Measurements from ENCODE around the gene HOTAIR.

HOTAIR gene

DNA sequence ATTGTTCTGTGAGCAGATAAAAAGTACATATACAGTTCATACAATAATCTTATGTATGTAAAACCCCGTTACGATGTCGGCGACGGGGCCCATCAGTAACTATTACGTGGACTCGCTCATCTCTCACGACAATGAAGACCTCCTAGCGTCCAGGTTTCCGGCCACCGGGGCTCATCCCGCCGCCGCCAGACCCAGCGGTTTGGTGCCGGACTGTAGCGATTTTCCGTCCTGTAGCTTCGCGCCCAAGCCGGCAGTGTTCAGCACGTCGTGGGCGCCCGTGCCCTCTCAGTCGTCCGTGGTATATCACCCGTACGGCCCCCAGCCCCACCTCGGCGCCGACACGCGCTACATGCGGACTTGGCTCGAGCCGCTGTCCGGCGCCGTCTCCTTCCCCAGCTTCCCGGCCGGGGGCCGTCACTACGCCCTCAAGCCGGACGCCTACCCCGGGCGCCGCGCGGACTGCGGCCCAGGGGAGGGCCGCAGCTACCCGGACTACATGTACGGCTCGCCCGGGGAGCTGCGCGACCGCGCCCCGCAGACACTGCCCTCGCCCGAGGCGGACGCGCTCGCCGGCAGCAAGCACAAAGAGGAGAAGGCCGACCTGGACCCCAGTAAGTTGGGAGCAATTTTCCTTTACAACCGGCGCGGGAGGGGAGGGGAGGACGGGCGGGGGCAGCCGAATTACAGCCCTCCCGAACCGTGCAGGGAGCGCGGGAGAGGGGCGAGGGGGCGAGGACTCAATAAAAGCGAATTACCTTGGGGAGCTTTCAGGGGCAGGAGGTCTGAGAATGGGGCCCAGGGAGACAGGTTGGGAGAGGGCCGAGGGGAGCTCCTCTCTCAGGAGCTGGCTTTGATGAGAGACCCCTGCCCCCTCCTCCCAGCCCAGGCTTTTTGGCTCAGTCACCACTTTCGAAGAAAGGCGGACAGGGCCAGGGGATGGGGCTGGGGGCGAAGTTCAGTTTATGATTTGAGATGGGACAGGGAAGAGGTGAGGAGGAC is 25.7 kb upstream of the HOTAIR start, which contains the start of gene HOXC9:
HOXC9 (plus strand) TSS at position 46 of the 999 bp plus-strand sequence; CDS start at position 74, 28 bp downstream.
- no peak for DNase-seq (ENCODE audit: low read depth, low spot score)

DNA sequence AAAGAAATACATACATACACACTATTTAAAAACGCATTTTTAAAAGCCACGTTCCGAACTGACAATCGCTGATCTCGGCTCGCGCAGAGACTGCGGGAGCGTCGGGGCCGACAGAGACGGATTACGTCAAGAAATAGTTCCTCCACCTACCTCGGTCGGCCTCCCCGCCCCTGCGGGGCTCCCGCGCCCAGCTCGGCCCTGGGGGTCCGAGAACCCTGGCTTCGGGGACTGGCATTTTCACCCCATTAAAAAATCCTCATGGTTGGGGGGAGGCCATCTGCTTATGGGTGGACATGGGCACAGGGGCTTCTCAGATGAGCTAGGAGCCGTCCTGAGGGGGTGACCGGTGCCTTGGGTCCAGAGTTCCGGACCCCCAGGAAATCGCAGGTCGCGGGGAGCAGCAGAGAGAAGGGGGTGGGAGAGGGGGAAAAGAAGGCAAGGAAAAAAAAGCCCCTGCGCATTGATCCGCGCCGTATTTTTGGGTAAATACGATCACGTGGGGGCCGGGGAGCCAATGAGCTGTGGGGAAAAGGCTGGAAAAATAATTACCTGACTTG is 24.9 kb upstream of the HOTAIR start:
- no peak for DNase-seq (ENCODE audit: low read depth, low spot score)

DNA sequence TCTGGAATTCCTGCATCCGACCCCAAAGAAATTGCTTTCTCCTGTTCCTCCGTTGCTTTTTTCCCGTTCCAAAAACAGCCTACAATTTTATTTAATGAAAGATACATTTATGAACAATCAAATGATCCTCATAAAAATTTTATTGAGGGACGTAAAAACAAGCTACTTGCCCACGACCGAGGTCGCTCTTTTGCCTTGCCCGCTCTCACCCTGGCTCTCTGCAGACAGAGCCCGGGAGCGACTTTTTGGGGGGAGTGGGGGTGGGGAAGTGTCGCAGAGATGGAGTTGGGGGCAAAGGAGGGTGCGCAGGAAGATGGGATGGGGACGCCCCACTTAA is 24.1 kb upstream of the HOTAIR start:
- DNase-seq (ENCODE audit: low read depth, low spot score): no peak

DNA sequence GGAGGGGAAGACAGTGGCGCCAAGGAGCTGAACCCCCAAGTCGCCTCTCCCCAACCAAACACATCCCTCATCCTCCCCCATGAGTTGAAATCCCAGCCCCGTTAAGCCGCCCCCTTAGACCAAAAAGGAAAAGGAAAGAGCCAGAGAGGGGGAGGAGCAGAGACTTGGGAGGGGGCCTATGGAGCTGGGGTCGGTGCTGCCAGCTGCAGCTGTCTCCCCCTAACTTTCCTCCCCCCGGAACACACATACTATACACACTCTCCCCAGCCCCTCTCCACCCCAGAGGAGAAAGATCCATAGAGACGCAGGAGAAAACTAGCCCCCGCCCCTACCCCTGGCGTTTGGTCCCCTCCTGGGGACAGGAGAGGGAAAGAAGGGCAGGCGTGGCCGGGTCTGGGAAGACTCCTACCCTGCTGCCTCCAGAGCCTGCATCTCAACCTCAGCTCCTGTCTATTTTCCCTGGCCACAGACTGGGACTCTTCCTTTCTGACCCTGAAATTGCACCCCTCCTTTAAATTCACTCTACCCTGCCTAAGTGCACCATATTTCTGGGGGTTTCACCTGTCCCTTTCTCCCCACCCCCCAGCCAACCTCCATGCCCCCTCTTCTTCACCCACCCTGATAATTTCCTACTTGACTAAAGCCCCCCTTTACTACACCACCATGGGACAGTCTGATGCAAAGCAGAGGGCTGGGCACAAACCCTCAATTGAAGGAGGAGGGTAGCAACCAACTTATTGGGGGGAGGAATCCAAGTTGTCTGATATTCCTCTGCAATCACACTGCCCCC is 23.6 kb upstream of the HOTAIR start:
- no peak for DNase-seq (ENCODE audit: low read depth, low spot score)

DNA sequence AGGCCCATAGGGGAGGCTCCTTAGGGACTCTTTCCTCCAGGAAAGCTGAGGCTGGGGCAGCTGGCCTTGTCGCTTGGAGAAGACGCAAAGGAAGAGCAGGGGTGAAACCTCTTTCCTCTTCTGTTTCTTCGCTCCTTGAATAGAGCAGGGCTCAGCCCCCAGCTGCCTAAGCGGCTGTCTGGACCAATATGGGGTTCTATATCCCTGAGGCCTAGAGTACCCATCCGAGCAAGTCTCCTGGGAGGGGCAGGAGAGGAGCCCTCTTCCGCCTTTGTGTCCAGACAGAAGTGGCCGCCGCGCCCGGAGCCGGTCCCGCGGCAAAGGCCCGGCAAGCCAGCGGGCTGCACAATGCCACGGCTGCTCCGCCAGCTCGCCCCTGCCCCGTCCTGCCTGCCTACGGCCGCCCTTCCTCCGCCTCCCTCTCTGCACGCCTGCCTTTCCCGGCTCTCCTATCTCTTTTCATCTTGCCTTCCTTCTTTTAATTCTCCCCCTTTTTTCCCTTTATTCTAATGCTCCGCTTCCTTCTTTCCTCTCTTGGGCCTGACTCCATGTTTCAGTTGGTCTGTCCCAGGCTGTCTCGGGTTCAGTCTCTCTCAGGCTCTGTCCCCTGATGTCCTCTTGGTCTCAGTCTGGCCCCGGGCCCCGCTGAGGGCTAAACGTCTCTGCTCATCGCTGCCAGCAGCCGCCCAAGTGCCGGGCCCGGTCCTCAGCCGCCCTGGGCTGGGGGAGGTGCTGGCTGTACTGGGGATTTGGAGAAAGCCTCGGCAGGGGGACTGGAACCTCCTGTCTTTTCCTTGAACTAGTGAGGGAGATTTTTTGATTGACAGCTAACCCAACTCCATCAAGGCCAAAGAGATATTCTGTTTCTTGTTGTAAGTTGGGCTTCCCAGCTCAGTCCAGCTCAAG is 22.7 kb upstream of the HOTAIR start:
- no peak for DNase-seq (ENCODE audit: low read depth, low spot score)

GRCh38 chr12:53996240-53997203 is 21.8 kb upstream of the HOTAIR start:
- DNase-seq (ENCODE audit: low read depth, low spot score): no peak

GRCh38 chr12:53995378-53996239 is 20.9 kb upstream of the HOTAIR start:
- DNase-seq (ENCODE audit: low read depth, low spot score): no peak

DNA sequence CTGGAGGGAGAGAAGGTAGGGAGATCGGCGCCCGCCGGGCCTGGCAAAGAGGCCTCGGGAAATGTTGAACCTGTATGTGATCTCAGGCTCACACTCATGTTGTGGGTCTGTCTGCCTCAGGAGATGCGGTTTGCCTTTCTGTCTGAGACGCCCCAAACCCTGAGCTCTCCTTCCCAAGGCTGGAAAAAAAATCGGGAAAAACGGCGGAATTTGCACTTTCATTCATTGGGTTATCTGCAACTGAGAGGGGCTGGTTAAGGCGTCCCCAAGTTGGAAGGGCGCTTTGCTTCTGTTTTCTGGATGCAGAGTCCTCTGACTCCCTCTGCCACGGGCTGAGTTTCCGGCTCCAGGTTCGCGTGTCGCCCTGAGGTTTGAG is 20.2 kb upstream of the HOTAIR start:
- DNase-seq (ENCODE audit: low read depth, low spot score): no peak

DNA sequence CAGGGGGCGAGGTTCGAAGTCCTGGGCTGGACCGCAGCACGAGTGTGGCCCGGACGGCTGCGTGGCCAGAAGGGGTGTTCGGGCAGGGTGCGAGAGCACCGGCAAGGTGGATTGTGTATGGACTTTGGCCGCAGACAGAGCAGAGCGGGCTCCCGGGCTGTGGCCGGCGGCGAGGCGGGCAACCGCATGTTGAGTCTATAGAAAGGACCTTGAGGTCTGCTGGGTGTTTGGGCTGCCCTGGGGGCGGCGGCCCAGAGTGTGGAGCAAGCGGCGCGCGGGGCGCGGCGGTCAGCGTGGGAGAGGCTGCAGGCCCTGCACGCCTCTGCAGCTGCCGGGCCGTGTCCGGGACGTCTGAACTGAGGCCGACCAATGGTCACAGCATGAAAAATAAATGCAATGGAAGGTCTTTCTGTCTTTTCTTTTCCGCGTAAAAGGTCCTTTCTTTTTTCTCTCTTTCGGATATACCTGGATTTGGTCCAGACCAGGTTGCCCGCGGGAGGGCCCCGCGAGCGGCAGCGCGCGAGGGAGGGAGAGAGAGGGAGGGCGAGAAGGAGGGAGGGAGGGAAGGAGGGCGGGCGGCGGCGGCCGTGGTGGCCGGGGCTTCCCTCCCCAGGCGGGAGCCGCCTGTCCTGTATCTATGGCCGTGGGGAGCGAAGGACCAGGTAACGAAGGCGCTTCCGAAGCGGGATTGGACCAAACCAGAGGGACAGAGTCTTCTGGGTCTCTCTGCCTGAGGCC is 19.7 kb upstream of the HOTAIR start:
- no peak for DNase-seq (ENCODE audit: low read depth, low spot score)

- no peak for DNase-seq (ENCODE audit: low read depth, low spot score)
These were observed 19.2 kb upstream of the HOTAIR start for GRCh38 chr12:53994009-53994263.

DNA sequence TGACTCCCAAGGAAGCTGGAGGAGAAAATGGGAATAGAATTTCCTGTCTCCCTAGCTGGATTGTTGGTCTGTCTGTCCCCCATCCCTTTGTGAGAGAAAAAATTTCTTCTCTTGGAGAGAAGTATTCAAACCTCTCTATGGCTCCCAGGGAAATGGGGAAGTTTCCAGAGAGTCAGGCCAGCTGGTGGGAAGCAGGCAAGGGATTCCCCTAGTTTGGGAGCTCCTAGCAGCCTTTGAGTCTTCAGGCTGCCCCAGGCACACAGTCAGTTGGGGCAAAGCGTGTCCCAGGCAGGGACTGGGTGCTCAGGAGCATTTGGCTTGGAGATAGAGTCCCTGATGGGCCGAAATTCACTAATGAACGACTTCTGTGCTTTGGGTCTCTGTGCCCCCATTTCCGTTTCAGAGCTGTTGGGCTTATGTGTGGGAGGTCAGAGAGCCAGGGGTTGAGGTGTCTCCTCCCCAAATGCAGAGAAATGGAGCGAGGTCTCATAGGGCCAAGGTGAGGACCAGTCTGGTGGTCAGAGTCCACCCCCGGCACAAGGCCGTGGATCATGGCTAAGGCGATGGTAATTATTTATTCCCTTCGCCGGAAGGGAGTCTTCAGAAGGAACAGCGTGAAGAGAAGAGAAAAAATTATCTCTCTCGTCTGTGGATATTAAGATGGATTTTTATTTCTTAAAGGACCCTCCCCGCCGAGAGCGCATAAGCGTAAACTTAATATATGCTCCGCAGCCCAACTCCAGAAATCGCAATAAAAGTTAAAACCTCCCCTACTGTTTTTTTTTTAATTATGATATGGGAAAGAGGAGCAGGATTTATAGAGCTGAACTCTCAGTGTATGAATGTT is 18.6 kb upstream of the HOTAIR start:
- DNase-seq (ENCODE audit: low read depth, low spot score): no peak

DNA sequence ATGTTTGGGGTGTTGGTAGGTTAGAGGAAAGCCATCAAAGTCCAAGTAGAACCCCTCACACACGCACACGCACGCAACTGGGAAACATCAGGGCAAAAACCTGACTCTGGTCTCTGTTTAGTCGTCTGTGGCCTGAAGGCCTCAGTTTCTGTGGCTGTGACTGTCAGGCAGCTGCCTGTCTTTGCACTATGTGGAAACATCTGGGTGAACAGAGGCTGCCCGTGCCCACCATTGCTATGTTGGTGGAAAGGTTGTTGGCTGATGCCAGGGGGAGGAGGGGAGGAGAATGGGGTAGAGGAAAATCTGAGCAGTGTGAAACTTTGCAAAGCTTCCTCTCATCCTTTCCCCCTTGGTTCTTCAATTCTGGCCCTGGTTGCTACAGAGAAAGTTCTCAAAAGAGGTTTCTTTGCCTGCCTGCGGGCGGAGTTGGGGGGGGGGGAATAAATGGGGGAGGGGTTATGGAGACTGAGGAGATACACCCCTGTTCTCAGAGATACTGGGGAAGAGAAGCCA is 17.7 kb upstream of the HOTAIR start:
- no peak for DNase-seq (ENCODE audit: low read depth, low spot score)

DNA sequence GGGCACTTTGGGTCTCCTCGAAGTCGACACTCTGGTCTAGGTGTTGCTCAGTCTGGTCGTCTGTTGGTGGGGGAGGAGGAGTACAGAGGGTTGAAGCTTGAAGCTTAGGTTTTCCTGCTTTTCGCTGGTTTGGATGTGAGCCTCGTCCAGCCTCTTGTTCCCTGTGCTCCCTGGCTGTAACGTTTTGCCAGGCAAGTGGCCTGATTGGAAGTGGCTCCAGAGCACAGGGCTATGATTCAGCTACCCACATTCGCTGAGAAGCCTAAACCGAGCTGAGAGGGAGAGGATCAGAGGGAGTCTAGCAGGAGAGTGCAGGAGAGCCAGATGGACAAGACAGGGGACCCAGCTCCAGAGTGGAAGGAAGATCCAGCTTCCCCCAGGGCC is 16.3 kb upstream of the HOTAIR start:
- no peak for DNase-seq (ENCODE audit: low read depth, low spot score)

GRCh38 chr12:53990311-53991076 is 15.7 kb upstream of the HOTAIR start:
- no peak for DNase-seq (ENCODE audit: low read depth, low spot score)

DNA sequence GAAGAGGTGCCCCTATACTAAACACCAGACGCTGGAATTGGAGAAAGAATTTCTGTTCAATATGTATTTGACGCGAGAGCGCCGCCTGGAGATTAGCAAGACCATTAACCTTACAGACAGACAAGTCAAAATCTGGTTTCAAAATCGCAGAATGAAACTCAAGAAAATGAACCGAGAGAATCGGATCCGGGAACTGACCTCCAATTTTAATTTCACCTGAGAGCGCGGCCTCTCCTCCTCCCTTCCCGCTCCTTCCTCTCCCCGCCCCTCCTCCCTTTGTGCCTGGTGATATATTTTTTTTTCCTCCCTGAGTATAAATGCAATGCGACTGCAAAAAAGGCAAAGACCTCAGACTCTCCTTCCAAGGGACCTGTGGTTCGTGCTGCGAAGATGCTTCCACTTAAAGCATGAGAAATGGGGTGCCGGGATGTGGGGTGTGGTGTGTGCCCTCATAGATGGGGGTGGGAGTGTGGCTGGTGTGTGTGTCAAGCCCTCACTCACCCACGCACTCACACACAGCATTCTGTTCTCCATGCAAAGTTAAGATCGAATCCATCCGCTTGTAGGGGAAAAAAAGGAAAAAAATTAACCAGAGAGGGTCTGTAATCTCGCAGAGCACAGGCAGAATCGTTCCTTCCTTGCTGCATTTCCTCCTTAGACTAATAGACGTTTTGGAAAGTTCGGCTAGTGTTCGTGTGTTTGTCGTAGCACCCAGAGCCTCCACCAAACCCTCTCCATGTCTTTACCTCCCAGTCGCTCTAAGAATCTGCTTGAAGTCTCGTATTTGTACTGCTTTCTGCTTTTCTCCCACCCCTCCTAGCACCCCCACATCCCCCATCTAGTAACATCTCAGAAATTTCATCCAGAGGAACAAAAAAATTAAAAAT is 14.7 kb upstream of the HOTAIR start:
- no peak for DNase-seq (ENCODE audit: low read depth, low spot score)

Data from astrocyte of the hippocampus (primary cell).